IPS-18c (cell line): ENCODE measurements around the gene IREB2.
"Not testable (repeated sequence)": the region's sequence is repeated elsewhere in the genome, so short reads cannot be mapped to it uniquely, and the experiment has no call there.

Experiments used
- H3K4me3 ChIP-seq: 2 replicates; pipeline ENCODE4 v1.7.0; 2013; ENCODE audit warnings: low read depth, mild to moderate bottlenecking, low read length, moderate library complexity; ENCODE audit not compliant: insufficient read depth
- H3K9me3 ChIP-seq: one replicate; pipeline ENCODE4 v1.6.1; 2013; ENCODE audit warnings: mild to moderate bottlenecking, low read length, moderate library complexity; ENCODE audit not compliant: control insufficient read depth, insufficient read depth

IREB2 gene

DNA sequence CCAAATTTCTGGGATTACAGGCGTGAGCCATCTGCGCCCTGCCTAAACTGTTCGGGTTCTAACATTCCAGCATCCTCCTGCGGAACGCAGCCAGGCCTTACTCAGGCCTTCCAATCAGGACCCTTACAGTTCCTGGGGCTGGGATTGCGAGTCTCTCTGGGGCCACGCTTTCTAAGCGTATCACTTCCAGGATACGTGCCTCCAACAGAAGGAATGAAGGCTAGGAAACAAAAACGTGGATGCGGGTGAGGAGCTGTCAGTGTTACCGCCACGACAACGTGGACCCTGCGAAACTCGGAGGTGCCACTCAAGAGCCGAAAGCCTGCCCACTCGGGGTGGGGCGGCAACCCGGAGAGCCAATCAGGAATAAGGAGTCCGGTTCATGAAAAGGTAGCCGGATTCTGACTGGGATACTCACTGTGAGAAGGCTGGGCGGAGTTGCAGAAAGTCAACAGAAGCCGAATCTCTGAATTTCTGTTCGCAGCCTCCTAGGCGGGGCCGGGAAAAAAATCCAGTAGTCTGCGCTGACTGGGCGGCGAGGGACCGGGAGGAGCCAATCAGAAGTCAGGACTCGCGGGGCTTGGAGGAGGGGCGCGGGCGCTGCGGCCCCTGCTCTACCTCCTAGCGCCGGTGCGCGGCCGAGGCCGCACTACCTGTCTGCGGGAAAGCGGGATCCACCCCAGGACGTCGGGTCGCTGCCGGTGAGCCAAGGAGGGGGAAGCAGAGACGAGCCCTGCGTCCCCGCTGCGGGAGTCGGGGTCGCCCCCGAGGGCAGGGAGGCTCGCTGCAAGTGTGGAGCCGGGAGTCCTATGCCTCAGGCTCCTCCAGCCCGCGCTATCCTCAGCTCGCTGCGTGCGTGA, 69.2 kb downstream of the IREB2 start, which contains the start of gene HYKK:
Gene HYKK (plus strand): TSS at position 607 of the 860 bp plus-strand sequence. CDS start 5,512 bp downstream, outside the sequence.
- peaks cover 2% of the 10 kb centered on the region for H3K9me3 ChIP-seq
- H3K4me3 ChIP-seq: peak within 1 kb of the TSS; percentile 81

DNA sequence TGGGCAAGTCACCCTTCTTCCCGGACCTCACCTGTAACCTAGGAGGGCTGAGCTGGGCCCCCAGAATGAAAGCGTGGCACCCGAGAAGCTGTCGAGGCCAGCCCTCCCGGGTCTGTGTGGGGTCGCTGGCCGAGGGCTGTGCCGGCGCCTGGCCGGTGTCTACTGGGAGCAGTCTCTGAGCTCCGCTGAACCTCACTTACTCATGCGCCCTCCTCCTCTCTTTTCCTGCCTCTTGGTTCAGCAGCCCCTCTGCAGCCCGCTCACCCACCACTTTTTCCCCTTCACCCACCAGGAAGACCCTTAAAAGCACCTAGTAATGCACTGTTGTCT, 69.8 kb downstream of the IREB2 start:
- H3K4me3 ChIP-seq: peak overlapping the region; percentile 81
- peaks cover 2% of the 10 kb centered on the region for H3K9me3 ChIP-seq

GRCh38 chr15:78508272-78508671, 70.3 kb downstream of the IREB2 start:
- Histone ChIP-seq H3K4me3 (peak overlapping the region; percentile 81; the same call in 1 of the 2 replicates), H3K9me3 (peaks cover 2% of the 10 kb centered on the region)

DNA sequence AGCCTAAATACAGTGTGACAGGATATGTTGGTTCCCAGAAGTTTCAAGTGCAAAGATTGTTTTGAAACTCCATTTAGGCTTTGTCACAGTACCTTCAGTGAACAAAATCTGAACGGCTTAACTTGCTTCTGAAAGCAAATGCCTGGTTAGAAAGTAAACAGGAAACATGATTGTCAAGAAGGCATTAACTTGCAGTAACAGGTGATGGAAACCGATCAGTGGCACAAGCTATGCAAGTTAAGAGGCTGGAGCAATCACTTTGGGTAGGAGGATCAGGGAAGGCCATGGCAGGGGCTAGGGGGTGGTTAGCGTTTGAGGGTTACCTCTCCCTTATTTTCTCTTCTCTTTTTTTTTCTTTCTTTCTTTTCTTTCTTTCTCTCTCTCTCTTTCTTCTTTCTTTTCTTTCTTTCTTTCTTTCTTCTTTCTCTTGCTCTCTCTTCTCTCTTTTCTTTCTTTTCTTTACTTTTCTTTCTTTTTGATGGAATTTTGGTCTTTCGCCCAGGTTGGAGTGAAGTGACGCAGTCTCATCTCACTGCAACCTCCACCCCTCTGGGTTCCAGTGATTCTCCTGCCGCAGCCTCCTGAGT, 71.8 kb downstream of the IREB2 start:
- no peak overlapping the region for H3K4me3 ChIP-seq
- H3K9me3 ChIP-seq: peaks cover 2% of the 10 kb centered on the region

GRCh38 chr15:78520035-78520434, 82.0 kb downstream of the IREB2 start:
- not testable (repeated sequence) for H3K4me3 ChIP-seq, H3K9me3 ChIP-seq

DNA sequence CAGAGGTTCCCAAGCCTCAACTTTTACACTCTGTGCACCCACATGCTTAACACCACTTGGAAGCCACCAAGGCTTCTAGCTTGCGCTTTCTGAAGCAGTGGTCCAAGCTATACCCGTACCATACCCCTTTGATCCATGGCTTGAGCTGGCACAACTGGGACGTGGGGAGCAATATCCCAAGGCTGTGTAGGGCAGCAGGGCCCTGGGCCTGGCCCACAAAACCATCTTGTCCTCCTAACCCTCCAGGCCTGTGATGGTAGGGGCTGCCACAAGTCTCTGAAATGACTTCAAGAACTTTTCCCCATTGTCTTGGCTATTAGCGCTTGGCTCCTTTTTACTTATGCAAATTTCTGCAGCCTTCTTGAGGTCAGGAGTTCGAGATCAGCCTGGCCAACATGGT, 86.2 kb downstream of the IREB2 start:
- H3K9me3 ChIP-seq: peaks cover 7% of the 10 kb centered on the region
- H3K4me3 ChIP-seq: no peak overlapping the region

GRCh38 chr15:78527325-78527724, 89.3 kb downstream of the IREB2 start:
- no peak overlapping the region for H3K4me3 ChIP-seq
- peaks cover 7% of the 10 kb centered on the region for H3K9me3 ChIP-seq

DNA sequence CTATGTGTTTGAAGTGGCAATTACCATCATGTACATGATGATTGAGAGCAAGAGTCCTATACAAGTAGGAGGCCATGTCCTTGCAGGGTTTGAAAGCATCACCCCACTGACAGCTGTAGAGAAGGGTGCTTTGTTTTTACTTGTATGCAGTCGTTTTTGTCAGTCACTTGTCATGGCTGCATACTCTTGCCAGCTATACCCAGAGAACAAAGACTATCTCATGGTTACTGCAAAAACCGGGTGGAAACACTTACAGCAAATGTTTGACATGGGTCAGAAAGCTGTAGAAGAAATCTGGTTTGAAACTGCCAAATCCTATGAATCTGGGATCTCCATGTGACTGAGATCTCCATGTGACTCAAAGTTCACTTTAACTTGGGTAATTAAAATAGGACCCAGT, 95.3 kb downstream of the IREB2 start:
- no peaks in the 10 kb centered on the region for H3K9me3 ChIP-seq
- H3K4me3 ChIP-seq: no peak overlapping the region

- Histone ChIP-seq H3K9me3 (no peaks in the 10 kb centered on the region), H3K4me3 (no peak overlapping the region)
These were observed 98.1 kb downstream of the IREB2 start for GRCh38 chr15:78536134-78536533.

- H3K4me3 ChIP-seq: no peak overlapping the region
- no peaks in the 10 kb centered on the region for H3K9me3 ChIP-seq
These were observed 99.4 kb downstream of the IREB2 start for GRCh38 chr15:78537266-78537905.

DNA sequence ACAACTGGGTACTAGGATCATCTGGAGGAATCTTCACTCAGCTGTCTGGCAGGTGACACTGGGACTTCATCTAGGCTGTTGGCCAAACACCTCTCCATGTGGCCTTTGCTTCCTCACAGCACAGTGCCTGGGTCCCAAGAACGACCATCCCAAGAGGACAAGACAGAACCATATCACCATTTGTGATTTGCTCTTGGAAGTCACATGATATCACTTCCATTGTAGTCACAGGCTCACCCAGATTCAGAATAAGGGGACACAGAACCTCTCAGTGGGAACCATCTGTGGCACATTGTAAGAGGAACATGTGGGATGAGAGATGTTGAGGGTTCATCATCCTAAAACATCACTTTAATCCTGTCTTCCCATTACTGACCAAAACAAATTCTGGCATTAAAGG, 100.3 kb downstream of the IREB2 start:
- Histone ChIP-seq H3K9me3 (no peaks in the 10 kb centered on the region), H3K4me3 (no peak overlapping the region)

DNA sequence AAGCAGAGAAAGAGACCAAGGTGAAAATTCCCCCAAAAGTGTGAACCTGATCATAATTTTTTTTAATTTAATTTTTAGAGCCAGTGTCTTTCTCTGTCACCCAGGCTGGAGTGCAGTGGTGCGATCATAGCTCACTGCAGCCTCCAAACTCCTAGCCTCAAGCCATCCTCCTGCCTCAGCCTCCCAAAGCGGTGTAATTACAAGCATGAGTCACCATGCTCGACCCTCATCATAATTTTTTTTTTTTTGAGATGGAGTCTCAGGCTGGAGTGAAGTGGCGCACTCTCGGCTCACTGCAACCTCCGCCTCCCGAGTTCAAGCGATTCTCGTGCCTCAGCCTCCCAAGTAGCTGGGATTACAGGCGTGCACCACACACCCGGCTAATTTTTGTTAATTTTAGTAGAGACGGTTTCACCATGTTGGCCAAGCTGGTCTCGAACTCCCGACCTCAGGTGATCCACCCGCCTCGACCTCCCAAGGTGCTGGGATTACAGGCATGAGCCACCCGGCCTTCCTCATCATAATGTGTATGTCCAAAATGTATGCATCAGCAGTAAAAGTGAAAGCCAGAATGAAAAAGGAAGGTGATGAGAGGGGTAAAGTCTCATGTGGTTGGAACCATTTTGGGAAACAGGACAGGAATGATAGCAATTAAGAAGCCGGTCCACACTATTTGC, 101.6 kb downstream of the IREB2 start:
- H3K4me3 ChIP-seq: peak overlapping the region; percentile 93
- not testable (repeated sequence) for H3K9me3 ChIP-seq

DNA sequence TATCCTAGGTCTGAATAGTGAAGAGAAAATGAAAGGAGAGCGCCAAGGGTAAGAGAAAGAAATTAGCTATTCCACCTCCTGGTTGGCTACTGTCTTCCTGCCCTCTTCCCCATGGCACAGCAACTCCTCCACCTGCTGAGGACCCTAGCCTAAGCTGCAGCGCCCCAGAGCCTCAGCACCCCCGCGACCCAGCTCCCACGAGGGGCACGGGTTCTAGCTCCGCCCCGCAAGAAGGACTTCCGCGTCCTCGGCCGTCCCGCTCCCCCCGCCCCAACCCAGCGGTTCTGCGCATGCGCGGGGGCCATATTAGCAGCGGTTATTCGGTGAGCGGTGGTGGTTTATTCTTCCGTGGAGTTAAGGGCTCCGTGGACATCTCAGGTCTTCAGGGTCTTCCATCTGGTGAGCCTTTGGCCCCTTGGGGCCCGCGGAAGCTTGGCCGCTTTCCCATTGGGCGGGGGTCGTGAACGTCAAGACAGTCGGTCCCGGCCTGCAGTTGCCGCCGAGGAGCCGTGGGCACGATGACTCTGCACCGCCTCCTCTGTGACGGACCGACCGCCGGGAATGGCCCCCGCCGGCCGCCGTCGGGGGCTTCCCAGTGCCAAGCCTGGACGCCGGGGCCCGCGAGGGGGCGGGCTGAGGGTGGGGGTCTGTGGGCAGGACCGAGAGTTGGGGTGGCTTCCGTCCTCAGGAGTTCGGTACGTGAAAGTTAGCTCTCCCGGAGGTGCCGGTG, 102.3 kb downstream of the IREB2 start, which contains the start of gene PSMA4:
Gene PSMA4 (plus strand): TSS at position 304 of the 730 bp plus-strand sequence. CDS start 1,484 bp downstream, outside the sequence.
- Histone ChIP-seq H3K9me3 (no peaks in the 10 kb centered on the region), H3K4me3 (peak within 1 kb of the TSS; percentile 93)

GRCh38 chr15:78540871-78541743, 103.1 kb downstream of the IREB2 start:
- Histone ChIP-seq H3K4me3 (peak overlapping the region; percentile 93), H3K9me3 (no peaks in the 10 kb centered on the region)

- H3K9me3 ChIP-seq: no peaks in the 10 kb centered on the region
- H3K4me3 ChIP-seq: no peak overlapping the region
These were observed 103.7 kb downstream of the IREB2 start for GRCh38 chr15:78541744-78542034.

GRCh38 chr15:78542647-78543046, 104.6 kb downstream of the IREB2 start:
- no peaks in the 10 kb centered on the region for H3K9me3 ChIP-seq
- H3K4me3 ChIP-seq: no peak overlapping the region
